Endothelial cell (in vitro differentiated cells): ENCODE data around the gene MTCH1. TPM values are rescaled to one million over a fixed set of nuclear protein-coding genes. Genes with fewer than 3 reads are reported as not detected.
A peak's percentile ranks its signal among the peaks of the same experiment; 100 is the strongest.

Source experiments
- DNase-seq: peaks from one replicate; pipeline ENCODE4 v3.0.0; 2021; ENCODE audit warnings: low spot score
- H3K27ac Mint-ChIP-seq: one replicate; pipeline ENCODE4 v1.8.0; 2021; ENCODE audit warnings: mixed read lengths, inconsistent platforms; ENCODE audit not compliant: unreplicated experiment
- H3K27me3 Mint-ChIP-seq: one replicate; pipeline ENCODE4 v1.8.0; 2021; ENCODE audit warnings: mild to moderate bottlenecking, moderate library complexity, mixed read lengths, inconsistent platforms; ENCODE audit not compliant: unreplicated experiment
- H3K36me3 Mint-ChIP-seq: one replicate; pipeline ENCODE4 v1.8.0; 2021; ENCODE audit warnings: mild to moderate bottlenecking, low read depth, mixed read lengths, inconsistent platforms; ENCODE audit not compliant: unreplicated experiment
- H3K4me1 Mint-ChIP-seq: one replicate; pipeline ENCODE4 v1.8.0; 2021; ENCODE audit warnings: mild to moderate bottlenecking, mixed read lengths, inconsistent platforms; ENCODE audit not compliant: unreplicated experiment
- H3K4me3 Mint-ChIP-seq: one replicate; pipeline ENCODE4 v1.8.0; 2021; ENCODE audit warnings: mild to moderate bottlenecking, mixed read lengths, inconsistent platforms; ENCODE audit not compliant: unreplicated experiment
- H3K9me3 Mint-ChIP-seq: one replicate; pipeline ENCODE4 v1.8.0; 2021; ENCODE audit warnings: mixed read lengths, inconsistent platforms; ENCODE audit not compliant: unreplicated experiment
- total RNA-seq: library from RNA; stranded (reverse); fragmentation: NEBNext Ultra II Directional; extraction: Animal tissue kit (Norgen Biotek cat#: 25700); gene quantifications from one replicate; pipeline ENCODE4 v1.2.1, GENCODE V29; 2021; ENCODE audit not compliant: unreplicated experiment
- TF ChIP-seq, protein P1 (sequence below): fragments of 200-600 bp; sonication (generic); IDR thresholded peaks from one replicate; pipeline ENCODE4 v1.5.0; 2021; ENCODE audit warnings: antibody characterized with exemption; ENCODE audit not compliant: unreplicated experiment

MTCH1 gene
- total RNA-seq, 1 donor from 2014 or later, result 304 TPM

- H3K9me3 Mint-ChIP-seq, result no peaks in the 10 kb centered on the region
- peaks cover 1% of the 10 kb centered on the region for H3K27me3 Mint-ChIP-seq
- TF ChIP-seq, protein P1, sequence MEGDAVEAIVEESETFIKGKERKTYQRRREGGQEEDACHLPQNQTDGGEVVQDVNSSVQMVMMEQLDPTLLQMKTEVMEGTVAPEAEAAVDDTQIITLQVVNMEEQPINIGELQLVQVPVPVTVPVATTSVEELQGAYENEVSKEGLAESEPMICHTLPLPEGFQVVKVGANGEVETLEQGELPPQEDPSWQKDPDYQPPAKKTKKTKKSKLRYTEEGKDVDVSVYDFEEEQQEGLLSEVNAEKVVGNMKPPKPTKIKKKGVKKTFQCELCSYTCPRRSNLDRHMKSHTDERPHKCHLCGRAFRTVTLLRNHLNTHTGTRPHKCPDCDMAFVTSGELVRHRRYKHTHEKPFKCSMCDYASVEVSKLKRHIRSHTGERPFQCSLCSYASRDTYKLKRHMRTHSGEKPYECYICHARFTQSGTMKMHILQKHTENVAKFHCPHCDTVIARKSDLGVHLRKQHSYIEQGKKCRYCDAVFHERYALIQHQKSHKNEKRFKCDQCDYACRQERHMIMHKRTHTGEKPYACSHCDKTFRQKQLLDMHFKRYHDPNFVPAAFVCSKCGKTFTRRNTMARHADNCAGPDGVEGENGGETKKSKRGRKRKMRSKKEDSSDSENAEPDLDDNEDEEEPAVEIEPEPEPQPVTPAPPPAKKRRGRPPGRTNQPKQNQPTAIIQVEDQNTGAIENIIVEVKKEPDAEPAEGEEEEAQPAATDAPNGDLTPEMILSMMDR, result no peak
- H3K4me3 Mint-ChIP-seq, result no peak overlapping the region
- no peaks in the 10 kb centered on the region for H3K4me1 Mint-ChIP-seq
- no peak for DNase-seq
- peaks cover 6% of the 10 kb centered on the region for H3K36me3 Mint-ChIP-seq
- no peak overlapping the region for H3K27ac Mint-ChIP-seq
Observed at GRCh38 chr6:36926708-36927513, 59.1 kb downstream of the MTCH1 start.

DNA sequence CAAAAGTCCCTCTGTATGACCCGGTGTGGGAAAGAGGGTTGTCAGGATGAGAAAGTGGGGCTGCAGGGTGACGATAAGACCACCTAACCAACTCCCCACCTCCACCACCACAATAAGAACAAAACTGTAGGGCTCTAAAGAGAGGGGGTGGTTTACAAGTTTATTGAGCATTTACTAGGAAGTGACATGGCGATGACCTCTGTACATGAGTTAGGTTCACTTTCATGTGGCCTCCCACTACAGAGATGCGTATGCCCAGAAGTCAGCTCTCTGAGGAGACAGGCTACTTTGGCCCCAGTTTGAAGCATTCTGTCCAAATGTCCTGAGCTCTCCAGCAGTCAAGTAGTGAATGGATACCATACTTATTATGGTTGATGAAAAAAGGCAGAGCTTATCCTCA is 60.2 kb downstream of the MTCH1 start:
- H3K36me3 Mint-ChIP-seq, result peaks cover 10% of the 10 kb centered on the region

DNA sequence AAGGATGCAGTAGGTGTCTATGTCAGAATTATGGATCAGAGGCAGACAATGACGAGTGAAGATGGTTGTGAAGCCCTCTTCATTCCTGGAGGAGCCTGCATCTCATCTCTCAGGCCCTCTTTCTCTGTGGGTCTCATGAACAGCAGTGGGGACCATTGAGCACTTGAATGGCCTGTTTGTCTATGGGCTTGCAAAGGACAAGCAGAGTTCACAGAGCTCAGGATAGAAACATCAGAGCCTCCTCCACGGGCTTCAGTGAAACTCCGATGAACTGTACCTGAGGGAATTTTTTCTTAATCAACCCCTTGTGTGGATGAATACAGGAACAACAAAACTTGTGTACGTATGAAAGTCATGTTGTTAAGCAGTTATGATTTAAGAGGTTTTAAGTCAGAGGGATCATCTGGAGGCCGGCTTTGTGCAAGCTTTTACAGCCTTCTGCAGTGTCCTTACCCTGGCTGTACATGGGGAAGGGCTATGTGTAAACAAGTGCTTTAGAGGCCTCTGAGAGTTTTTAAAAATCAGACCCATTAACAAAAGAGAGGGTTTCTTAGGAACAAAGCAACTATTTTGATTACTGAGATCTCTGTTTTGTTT is 61.1 kb downstream of the MTCH1 start:
- TF ChIP-seq, protein P1, result no peak
- Mint-ChIP-seq H3K27ac (no peak overlapping the region), H3K36me3 (peaks cover 10% of the 10 kb centered on the region), H3K4me1 (no peaks in the 10 kb centered on the region), H3K27me3 (peaks cover 1% of the 10 kb centered on the region), H3K9me3 (no peaks in the 10 kb centered on the region), H3K4me3 (no peak overlapping the region)
- no peak for DNase-seq

More for the DNA sequence above, 60.2 kb downstream of the MTCH1 start:
- Mint-ChIP-seq H3K27me3 (peaks cover 1% of the 10 kb centered on the region), H3K4me1 (no peaks in the 10 kb centered on the region), H3K9me3 (no peaks in the 10 kb centered on the region), H3K4me3 (no peak overlapping the region), H3K27ac (peak overlapping the region; percentile 3)
- DNase-seq, result no peak
- TF ChIP-seq, protein P1, result no peak

DNA sequence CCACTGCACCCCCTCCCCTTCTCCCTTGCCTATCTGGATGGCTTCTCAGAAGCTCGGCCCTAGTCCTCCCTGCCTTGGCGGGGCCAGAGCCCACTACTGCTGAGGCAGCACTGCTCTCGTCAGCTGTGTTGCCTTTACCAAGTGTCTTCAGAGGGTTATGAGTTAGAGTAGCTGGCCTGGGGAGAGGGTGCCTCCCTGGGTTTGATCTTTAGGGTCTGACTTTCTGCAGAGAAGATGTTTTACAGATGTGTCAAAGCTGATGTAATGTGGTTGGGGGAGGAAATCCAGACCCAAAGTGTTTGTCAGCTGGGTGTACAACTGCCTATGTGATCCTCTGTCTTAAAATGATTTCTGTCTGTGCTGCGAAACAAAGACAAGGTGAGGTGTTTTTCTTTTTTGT is 61.9 kb downstream of the MTCH1 start:
- H3K9me3 Mint-ChIP-seq, result no peaks in the 10 kb centered on the region
- H3K27ac Mint-ChIP-seq, result no peak overlapping the region
- H3K4me1 Mint-ChIP-seq, result no peaks in the 10 kb centered on the region
- DNase-seq, result no peak
- TF ChIP-seq, protein P1, result no peak
- no peak overlapping the region for H3K4me3 Mint-ChIP-seq
- H3K36me3 Mint-ChIP-seq, result peaks cover 10% of the 10 kb centered on the region
- peaks cover 1% of the 10 kb centered on the region for H3K27me3 Mint-ChIP-seq

- H3K27me3 Mint-ChIP-seq, result peaks cover 1% of the 10 kb centered on the region
- no peaks in the 10 kb centered on the region for H3K9me3 Mint-ChIP-seq
- H3K4me3 Mint-ChIP-seq, result no peak overlapping the region
- peaks cover 21% of the 10 kb centered on the region for H3K36me3 Mint-ChIP-seq
- no peak overlapping the region for H3K27ac Mint-ChIP-seq
- DNase-seq, result no peak
- TF ChIP-seq, protein P1, result no peak
- H3K4me1 Mint-ChIP-seq, result peaks cover 6% of the 10 kb centered on the region
Observed at GRCh38 chr6:36920546-36920945, 65.5 kb downstream of the MTCH1 start.
